ENCODE results near the gene RAB11FIP5. TPM values are rescaled to one million over a fixed set of nuclear protein-coding genes. Genes with fewer than 3 reads are reported as not detected.
"Not testable (repeated sequence)": the region's sequence is repeated elsewhere in the genome, so short reads cannot be mapped to it uniquely, and the experiment has no call there.

The RAB11FIP5 gene
- total and polyA plus RNA-seq, 10 of the 15 experiments (the other 5 are each of a cell fraction or from before 2014, with no cell fraction given), result 0.03 to 0.20 (median 0.06) TPM; not detected in 6

- TF ChIP-seq ZNF687 (IDR thresholded peaks at IDR 0.05), result no peak
- TF ChIP-seq, protein P1, sequence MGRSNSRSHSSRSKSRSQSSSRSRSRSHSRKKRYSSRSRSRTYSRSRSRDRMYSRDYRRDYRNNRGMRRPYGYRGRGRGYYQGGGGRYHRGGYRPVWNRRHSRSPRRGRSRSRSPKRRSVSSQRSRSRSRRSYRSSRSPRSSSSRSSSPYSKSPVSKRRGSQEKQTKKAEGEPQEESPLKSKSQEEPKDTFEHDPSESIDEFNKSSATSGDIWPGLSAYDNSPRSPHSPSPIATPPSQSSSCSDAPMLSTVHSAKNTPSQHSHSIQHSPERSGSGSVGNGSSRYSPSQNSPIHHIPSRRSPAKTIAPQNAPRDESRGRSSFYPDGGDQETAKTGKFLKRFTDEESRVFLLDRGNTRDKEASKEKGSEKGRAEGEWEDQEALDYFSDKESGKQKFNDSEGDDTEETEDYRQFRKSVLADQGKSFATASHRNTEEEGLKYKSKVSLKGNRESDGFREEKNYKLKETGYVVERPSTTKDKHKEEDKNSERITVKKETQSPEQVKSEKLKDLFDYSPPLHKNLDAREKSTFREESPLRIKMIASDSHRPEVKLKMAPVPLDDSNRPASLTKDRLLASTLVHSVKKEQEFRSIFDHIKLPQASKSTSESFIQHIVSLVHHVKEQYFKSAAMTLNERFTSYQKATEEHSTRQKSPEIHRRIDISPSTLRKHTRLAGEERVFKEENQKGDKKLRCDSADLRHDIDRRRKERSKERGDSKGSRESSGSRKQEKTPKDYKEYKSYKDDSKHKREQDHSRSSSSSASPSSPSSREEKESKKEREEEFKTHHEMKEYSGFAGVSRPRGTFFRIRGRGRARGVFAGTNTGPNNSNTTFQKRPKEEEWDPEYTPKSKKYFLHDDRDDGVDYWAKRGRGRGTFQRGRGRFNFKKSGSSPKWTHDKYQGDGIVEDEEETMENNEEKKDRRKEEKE (IDR thresholded peaks at IDR 0.05), result no peak
- TF ChIP-seq MTA3 (IDR thresholded peaks at IDR 0.05; ENCODE audit: borderline replicate concordance, low read length), result no peak
Measured at GRCh38 chr2:73067043-73067442, 45.7 kb downstream of the RAB11FIP5 start (continued).

DNA sequence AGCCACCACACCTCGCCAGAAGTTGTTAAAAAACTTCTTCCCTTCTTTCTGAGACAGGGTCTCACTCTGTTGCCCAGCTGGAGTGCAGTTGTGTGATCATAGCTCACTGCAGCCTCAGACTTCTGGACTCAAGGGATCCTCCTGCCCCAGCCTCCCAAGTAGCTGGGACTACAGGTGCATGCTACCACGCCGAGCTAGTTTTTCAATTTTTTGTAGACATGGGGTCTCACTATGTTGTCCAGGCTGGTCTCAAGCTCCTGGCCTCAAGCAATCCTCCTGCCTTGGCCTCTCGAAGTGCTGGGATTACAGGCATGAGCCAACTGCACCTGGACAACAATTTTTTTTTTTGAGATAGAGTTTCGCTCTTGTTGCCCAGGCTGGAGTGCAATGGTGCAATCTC is 47.7 kb downstream of the RAB11FIP5 start:
- BruUV-seq (replicated peaks); DNase-seq (ENCODE audit: low read depth, low spot score); intact Hi-C loops (cut with micrococcal nuclease; ENCODE audit: unreplicated experiment); H3K27ac ChIP-seq (ENCODE audit: control insufficient read depth, insufficient read depth); H3K4me1 ChIP-seq (ENCODE audit: control insufficient read depth, insufficient read depth, low read length); H3K27me3 ChIP-seq (replicated peaks in 1 of 2; ENCODE audit: control insufficient read depth in 2 of 2, insufficient read depth in 2 of 2, low read length in 1 of 2); CTCF ChIA-PET; H3K4me2 ChIP-seq (ENCODE audit: control insufficient read depth, insufficient read depth); H3K4me3 ChIP-seq; H3K79me2 ChIP-seq (ENCODE audit: control insufficient read depth, insufficient read depth, low read length); H3K9me3 ChIP-seq (replicated peaks; ENCODE audit: control insufficient read depth, insufficient read depth, low read length); H2AFZ ChIP-seq (ENCODE audit: control insufficient read depth, low read depth, low read length); RAD21 ChIA-PET (ENCODE audit: unreplicated experiment); H3K36me3 ChIP-seq (ENCODE audit: control insufficient read depth in 2 of 2, insufficient read depth in 2 of 2, low read length in 1 of 2); SMC1A ChIA-PET (ENCODE audit: uncharacterized antibody, unreplicated experiment); ATAC-seq; H3K9ac ChIP-seq (ENCODE audit: control insufficient read depth, insufficient read depth, low read length); FAIRE-seq; H4K20me1 ChIP-seq (ENCODE audit: control insufficient read depth, insufficient read depth); in situ Hi-C loops (cut with MboI): not testable (repeated sequence)
- POLR2A ChIA-PET, result interaction anchor here (1.1 kb wide), 1 partner anchor 113 kb away, joined by 3 read pairs; no protein-coding TSS in a partner anchor
- 76% methylated on average over 5 of the region's 5 CpGs for WGBS (ENCODE audit: insufficient coverage, insufficient replicate concordance, low lambda C conversion rate, missing lambda C conversion rate)
